SK-N-SH treated with all-trans-retinoic acid at 6 μM for 48 hours (cell line): ENCODE data around the gene PXDC1.
A peak's percentile ranks its signal among the peaks of the same experiment; 100 is the strongest.

Source experiments
- ATAC-seq: fragments of 200-7000 bp; cut with Tn5 transposase; 3 replicates; pipeline ENCODE4 v1.9.1; 2020; ENCODE audit warnings: mild to moderate bottlenecking, moderate library complexity
- ARNTL ChIP-seq: fragments of 450-650 bp; formaldehyde crosslinking; IDR thresholded peaks from 2 replicates; pipeline ENCODE4 v1.5.0; 2020; ENCODE audit warnings: low read depth, mild to moderate bottlenecking, moderate library complexity, borderline replicate concordance
- BACH2 ChIP-seq: fragments of 250-450 bp; sonication (Bioruptor Pico); IDR thresholded peaks from 2 replicates; pipeline ENCODE4 v1.9.0; 2021; ENCODE audit warnings: mild to moderate bottlenecking, borderline replicate concordance
- CSDC2 ChIP-seq: fragments of 250-450 bp; sonication (Bioruptor Pico); IDR thresholded peaks from 2 replicates; pipeline ENCODE4 v1.5.0; 2020; ENCODE audit warnings: mild to moderate bottlenecking, moderate library complexity
- OSR1 ChIP-seq: fragments of 250-450 bp; sonication (Bioruptor Pico); IDR thresholded peaks from 2 replicates; pipeline ENCODE4 v1.8.0; 2022; ENCODE audit warnings: moderate library complexity, mild to moderate bottlenecking, inconsistent platforms
- PPARA ChIP-seq: fragments of 250-450 bp; sonication (Bioruptor Pico); IDR thresholded peaks from 2 replicates; pipeline ENCODE4 v1.5.0; 2020; ENCODE audit warnings: mild to moderate bottlenecking, borderline replicate concordance
- RARB ChIP-seq: fragments of 250-450 bp; sonication (Bioruptor Pico); IDR thresholded peaks from 2 replicates; pipeline ENCODE4 v1.8.0; 2021; ENCODE audit warnings: mild to moderate bottlenecking, moderate library complexity
- TCF4 ChIP-seq: fragments of 250-450 bp; sonication (Bioruptor Pico); IDR thresholded peaks from 2 replicates; pipeline ENCODE4 v1.8.0; 2021; ENCODE audit warnings: mild to moderate bottlenecking, moderate library complexity, borderline replicate concordance
- TSHZ2 ChIP-seq: fragments of 250-450 bp; sonication (Bioruptor Pico); IDR thresholded peaks from 2 replicates; pipeline ENCODE4 v1.5.0; 2020; ENCODE audit warnings: mild to moderate bottlenecking, moderate library complexity
- ZC3H10 ChIP-seq: fragments of 250-450 bp; sonication (Bioruptor Pico); IDR thresholded peaks from 2 replicates; pipeline ENCODE4 v1.5.1; 2021; ENCODE audit warnings: mild to moderate bottlenecking, moderate library complexity
- ZFP30 ChIP-seq: fragments of 450-650 bp; formaldehyde crosslinking; IDR thresholded peaks from 2 replicates; pipeline ENCODE4 v1.5.0; 2022; ENCODE audit warnings: mild to moderate bottlenecking, moderate library complexity
- ZNF565 ChIP-seq: fragments of 450-650 bp; formaldehyde crosslinking; conservative IDR thresholded peaks from 2 replicates; pipeline ENCODE4 v1.5.0; 2020; ENCODE audit warnings: low read depth, mild to moderate bottlenecking, moderate library complexity
- ZNF70 ChIP-seq: fragments of 450-650 bp; formaldehyde crosslinking; IDR thresholded peaks from 2 replicates; pipeline ENCODE4 v1.5.0; 2020; ENCODE audit warnings: mild to moderate bottlenecking, moderate library complexity
- ZNF8 ChIP-seq: fragments of 450-650 bp; formaldehyde crosslinking; IDR thresholded peaks from 2 replicates; pipeline ENCODE4 v1.5.0; 2020; ENCODE audit warnings: mild to moderate bottlenecking, moderate library complexity
- TF ChIP-seq, protein P1 (sequence below): fragments of 250-450 bp; sonication (Bioruptor Pico); IDR thresholded peaks from 2 replicates; pipeline ENCODE4 v1.5.1; 2020; ENCODE audit warnings: low read depth, mild to moderate bottlenecking, moderate library complexity
- TF ChIP-seq, protein P2 (sequence below): fragments of 250-450 bp; sonication (Bioruptor Pico); IDR thresholded peaks from 2 replicates; pipeline ENCODE4 v1.8.0; 2020; ENCODE audit warnings: mild to moderate bottlenecking, moderate library complexity, borderline replicate concordance
- TF ChIP-seq, protein P3 (sequence below): fragments of 250-450 bp; sonication (Bioruptor Pico); IDR thresholded peaks from 2 replicates; pipeline ENCODE4 v1.5.1; 2021; ENCODE audit warnings: mild to moderate bottlenecking, moderate library complexity

The PXDC1 gene

DNA sequence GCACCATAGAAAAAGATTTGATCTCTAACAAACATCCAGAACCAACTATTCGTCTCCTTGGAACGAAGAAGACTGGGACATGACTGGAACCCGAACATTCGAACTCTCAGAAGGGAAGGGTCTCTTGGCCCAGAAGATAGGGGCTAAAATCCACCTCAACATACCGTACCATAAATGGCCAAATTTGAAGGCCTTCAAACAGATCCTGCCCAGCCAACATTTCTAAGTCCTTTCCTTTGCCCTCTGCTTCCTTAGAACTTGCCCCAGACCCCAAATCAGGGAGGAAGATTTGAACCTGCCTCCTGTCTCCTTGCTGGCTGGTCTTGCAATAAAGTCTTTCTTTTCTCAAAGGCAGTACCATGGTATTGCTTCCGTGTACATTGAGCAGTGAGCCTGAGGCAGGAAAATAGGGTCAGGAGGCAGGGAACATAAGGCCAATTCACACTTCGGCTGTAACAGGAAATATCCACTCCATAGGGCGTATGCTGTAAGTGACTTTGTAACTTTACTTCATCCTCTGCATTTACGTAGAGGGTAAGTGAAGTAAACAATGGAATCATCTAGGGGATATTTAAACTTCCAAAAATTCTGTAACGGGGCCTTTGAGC, 1.8 kb upstream of the PXDC1 start:
- no peak for TF ChIP-seq ZFP30 (CRISPR knock-in tag)
- TF ChIP-seq OSR1 (CRISPR knock-in tag) = no peak
- no peak for TF ChIP-seq ZNF8 (CRISPR knock-in tag)
- no peak for TF ChIP-seq PPARA (CRISPR knock-in tag)
- TF ChIP-seq ZNF70 = no peak
- no peak for TF ChIP-seq RARB (CRISPR knock-in tag)
- TF ChIP-seq BACH2 (CRISPR knock-in tag) = no peak
- TF ChIP-seq CSDC2 (CRISPR knock-in tag) = no peak
- TF ChIP-seq, protein P1, sequence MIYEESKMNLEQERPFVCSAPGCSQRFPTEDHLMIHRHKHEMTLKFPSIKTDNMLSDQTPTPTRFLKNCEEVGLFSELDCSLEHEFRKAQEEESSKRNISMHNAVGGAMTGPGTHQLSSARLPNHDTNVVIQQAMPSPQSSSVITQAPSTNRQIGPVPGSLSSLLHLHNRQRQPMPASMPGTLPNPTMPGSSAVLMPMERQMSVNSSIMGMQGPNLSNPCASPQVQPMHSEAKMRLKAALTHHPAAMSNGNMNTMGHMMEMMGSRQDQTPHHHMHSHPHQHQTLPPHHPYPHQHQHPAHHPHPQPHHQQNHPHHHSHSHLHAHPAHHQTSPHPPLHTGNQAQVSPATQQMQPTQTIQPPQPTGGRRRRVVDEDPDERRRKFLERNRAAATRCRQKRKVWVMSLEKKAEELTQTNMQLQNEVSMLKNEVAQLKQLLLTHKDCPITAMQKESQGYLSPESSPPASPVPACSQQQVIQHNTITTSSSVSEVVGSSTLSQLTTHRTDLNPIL (CRISPR knock-in tag) = no peak
- no peak for TF ChIP-seq TSHZ2 (CRISPR knock-in tag)
- no peak for TF ChIP-seq ARNTL (CRISPR knock-in tag)
- TF ChIP-seq, protein P2, sequence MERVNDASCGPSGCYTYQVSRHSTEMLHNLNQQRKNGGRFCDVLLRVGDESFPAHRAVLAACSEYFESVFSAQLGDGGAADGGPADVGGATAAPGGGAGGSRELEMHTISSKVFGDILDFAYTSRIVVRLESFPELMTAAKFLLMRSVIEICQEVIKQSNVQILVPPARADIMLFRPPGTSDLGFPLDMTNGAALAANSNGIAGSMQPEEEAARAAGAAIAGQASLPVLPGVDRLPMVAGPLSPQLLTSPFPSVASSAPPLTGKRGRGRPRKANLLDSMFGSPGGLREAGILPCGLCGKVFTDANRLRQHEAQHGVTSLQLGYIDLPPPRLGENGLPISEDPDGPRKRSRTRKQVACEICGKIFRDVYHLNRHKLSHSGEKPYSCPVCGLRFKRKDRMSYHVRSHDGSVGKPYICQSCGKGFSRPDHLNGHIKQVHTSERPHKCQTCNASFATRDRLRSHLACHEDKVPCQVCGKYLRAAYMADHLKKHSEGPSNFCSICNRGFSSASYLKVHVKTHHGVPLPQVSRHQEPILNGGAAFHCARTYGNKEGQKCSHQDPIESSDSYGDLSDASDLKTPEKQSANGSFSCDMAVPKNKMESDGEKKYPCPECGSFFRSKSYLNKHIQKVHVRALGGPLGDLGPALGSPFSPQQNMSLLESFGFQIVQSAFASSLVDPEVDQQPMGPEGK (CRISPR knock-in tag) = no peak
- TF ChIP-seq TCF4 (CRISPR knock-in tag) = no peak
- TF ChIP-seq ZC3H10 (CRISPR knock-in tag) = no peak
- TF ChIP-seq, protein P3, sequence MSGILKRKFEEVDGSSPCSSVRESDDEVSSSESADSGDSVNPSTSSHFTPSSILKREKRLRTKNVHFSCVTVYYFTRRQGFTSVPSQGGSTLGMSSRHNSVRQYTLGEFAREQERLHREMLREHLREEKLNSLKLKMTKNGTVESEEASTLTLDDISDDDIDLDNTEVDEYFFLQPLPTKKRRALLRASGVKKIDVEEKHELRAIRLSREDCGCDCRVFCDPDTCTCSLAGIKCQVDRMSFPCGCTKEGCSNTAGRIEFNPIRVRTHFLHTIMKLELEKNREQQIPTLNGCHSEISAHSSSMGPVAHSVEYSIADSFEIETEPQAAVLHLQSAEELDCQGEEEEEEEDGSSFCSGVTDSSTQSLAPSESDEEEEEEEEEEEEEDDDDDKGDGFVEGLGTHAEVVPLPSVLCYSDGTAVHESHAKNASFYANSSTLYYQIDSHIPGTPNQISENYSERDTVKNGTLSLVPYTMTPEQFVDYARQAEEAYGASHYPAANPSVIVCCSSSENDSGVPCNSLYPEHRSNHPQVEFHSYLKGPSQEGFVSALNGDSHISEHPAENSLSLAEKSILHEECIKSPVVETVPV (CRISPR knock-in tag) = no peak
- no peak for ATAC-seq

DNA sequence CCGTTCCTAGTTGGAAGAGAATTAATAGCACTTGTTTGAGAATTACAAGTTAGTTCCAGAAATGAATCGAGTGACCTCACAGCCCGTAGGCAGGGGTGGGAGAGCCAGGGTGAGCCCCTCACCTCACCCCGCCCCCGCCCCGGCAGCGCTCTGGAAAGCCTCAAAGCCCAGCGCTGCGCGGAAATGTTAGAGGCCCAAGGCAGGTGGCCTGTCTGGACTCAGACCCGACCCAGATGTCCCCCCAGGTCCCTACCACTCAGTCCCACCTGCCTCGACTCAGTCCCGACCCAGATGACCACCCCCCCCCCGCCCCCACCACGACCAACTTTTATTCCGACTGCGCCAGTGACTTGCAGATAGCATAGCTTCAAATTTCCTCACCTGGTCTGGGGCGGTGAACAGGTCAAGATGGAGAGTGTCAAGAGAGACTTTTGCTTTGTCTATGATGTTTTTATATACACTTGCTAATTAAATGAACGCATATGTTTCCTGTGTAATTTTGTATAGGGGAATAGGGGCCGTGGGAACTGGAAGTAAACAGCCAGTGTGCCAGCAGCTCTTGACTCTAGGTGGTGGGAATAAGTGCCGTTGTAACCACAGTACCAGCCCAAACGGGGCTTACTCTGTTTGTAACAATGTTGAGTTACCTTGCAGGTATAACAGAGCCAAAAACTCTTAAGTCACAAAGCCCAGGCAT, 1.2 kb upstream of the PXDC1 start:
- no peak for TF ChIP-seq ZNF565 (CRISPR knock-in tag)
- ATAC-seq = no peak

DNA sequence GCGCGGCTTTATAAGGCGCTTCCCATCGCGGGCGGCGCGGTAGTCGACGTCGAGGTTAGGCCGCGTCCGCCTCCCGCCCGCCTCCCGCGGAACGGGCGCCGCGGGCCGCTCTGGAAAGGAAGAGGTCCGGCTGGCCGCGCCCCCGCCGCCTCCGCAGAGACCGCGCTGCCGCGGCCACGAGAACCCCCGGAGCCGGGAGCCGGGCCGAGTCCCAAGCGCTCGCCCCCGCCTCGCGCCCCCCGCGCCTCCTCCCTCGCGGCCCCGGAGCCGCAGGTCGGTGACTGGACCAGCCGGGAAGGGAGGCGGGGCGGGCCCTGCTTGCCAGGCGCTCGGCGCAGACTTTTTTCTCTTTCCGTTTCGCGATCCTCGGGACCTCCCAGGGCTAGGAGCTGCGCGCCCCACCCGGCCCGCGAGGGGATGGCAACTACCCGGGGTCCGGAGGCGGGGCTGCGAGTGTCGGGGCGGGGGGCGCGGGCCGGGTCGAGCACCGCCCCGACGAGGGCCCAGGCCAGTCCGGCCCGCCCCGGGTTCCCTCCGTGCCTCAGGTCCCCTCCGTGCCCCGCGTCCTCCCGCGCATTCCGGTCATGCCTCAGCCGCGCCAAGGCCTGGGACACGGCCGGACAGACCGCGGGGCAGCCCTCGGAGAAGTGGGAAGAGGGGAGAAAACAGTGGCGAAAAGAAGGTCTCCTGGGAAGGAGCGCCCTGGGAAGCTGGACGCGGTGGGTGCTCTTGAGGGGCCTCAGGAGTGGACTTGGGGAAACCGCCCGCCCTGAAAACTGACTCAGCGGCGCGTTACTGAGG, 417 bp upstream of the PXDC1 start:
- TF ChIP-seq TSHZ2 (CRISPR knock-in tag) (0 out of 2 replicates have a peak, but pooled peaks have one; percentile 28), CSDC2 (CRISPR knock-in tag) (0 out of 2 replicates have a peak, but pooled peaks have one; percentile 50), ZNF565 (CRISPR knock-in tag) (no peak)
- ATAC-seq = peak; percentile 74
